H1 (cell line): ENCODE results near the gene GALNT12. TPM values are rescaled to one million over a fixed set of nuclear protein-coding genes. Genes with fewer than 3 reads are reported as not detected.
A peak's percentile ranks its signal among the peaks of the same experiment; 100 is the strongest.

ENCODE experiments used
- ATF3 ChIP-seq: IDR thresholded peaks from 2 replicates; pipeline ENCODE4 v1.6.1; 2011; ENCODE audit warnings: low read depth, mild to moderate bottlenecking, low read length; ENCODE audit not compliant: insufficient read depth
- YY1 ChIP-seq: IDR thresholded peaks from 2 replicates; pipeline ENCODE4 v1.6.1; 2011; ENCODE audit warnings: low read depth, mild to moderate bottlenecking, low read length
- polyA plus RNA-seq, 7 experiments: library from polyadenylated mRNA; depleted of rRNA in 3 of 7; stranded (reverse) in 5 of 7; unstranded in 2 of 7; fragments of >200 nt in 5 of 7; fragments of 200-250 nt in 2 of 7; gene quantifications; 1 replicate in 5 of 7; 2 replicates in 1 of 7; 4 replicates in 1 of 7; pipeline versions ENCODE4 v1.2.1 to v1.2.3, GENCODE V29; 2011 to 2013; ENCODE audit warnings: missing spikeins in 2 of 7, mixed read lengths in 2 of 7
- total RNA-seq: library from RNA; stranded (reverse); fragmentation: NEBNext Ultra II Directional; extraction: Animal tissue kit (Norgen Biotek cat#: 25700); gene quantifications from 2 replicates; pipeline ENCODE4 v1.2.1, GENCODE V29; 2021

The GALNT12 gene
- total and polyA plus RNA-seq, 2 of the 8 experiments (the other 6 are each of a cell fraction or from before 2014, with no cell fraction given), result 16.2 to 19.6 TPM

GRCh38 chr9:98775831-98776441, 31.5 kb upstream of the GALNT12 start (continued):
- no peak for TF ChIP-seq ATF3
- 0 out of 2 replicates have a peak, but pooled peaks have one; percentile 15 for TF ChIP-seq YY1
- TF ChIP-seq, all 59 proteins: peak for 5
